ENCODE results near the gene AQP10.
"Not testable (repeated sequence)": the region's sequence is repeated elsewhere in the genome, so short reads cannot be mapped to it uniquely, and the experiment has no call there.

The AQP10 gene

GRCh38 chr1:154351363-154352068 lies 30.6 kb downstream of the AQP10 start:
- no peak for TF ChIP-seq CTCF (IDR thresholded peaks at IDR 0.05; ENCODE audit: insufficient read depth, missing control alignments)
- DNase-seq (ENCODE audit: insufficient read length, low spot score) (no peak), FAIRE-seq (no peak)

DNA sequence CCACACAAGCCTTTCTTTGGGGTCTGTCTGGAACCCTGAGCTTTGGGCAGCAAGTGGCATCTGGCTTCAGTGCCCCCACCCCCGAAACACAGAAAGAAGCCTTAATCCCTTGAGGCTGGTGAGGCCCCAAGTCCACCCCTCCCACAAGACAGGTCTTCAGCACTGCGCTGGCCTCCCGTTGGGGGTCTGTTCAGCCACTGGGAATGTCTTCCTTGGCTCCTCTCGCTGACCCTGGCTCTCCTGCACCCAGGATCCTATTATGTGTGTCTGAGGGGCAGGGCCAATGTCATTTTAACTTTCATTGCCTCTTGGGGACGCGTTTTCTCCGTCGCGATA lies 31.3 kb downstream of the AQP10 start:
- DNase-seq (ENCODE audit: insufficient read length, low spot score) = no peak
- TF ChIP-seq CTCF (IDR thresholded peaks at IDR 0.05; ENCODE audit: insufficient read depth, missing control alignments) = no peak
- no peak for FAIRE-seq

- peak; percentile 15 for TF ChIP-seq CTCF (IDR thresholded peaks at IDR 0.05; ENCODE audit: insufficient read depth, missing control alignments)
- no peak for DNase-seq (ENCODE audit: insufficient read length, low spot score)
- no peak for FAIRE-seq
Observed at GRCh38 chr1:154352581-154353459, 31.9 kb downstream of the AQP10 start.

- FAIRE-seq (no peak), DNase-seq (ENCODE audit: insufficient read length, low spot score) (no peak)
- peak; percentile 26 for TF ChIP-seq CTCF (IDR thresholded peaks at IDR 0.05; ENCODE audit: insufficient read depth, missing control alignments)
Observed at GRCh38 chr1:154353460-154353904, 32.6 kb downstream of the AQP10 start.

DNA sequence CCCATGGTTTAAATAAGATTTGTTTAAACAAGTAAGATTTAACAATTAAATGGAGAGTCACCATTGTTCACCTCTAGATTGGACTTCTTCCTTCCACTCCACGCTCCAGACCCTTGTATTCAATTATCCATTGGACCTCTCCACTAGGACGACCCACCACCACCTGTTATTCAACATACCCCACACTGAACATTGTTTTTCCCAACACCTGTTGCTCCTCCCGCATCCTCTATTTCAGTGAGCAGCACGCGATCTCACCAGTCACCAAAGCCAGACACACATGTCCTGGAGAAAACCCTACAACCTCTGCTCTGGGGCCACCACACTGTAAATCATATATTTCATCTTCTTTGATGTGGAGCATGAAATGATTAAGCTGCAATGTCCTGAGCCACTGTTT lies 33.1 kb downstream of the AQP10 start:
- no peak for DNase-seq (ENCODE audit: insufficient read length, low spot score)
- no peak for TF ChIP-seq CTCF (IDR thresholded peaks at IDR 0.05; ENCODE audit: insufficient read depth, missing control alignments)

DNA sequence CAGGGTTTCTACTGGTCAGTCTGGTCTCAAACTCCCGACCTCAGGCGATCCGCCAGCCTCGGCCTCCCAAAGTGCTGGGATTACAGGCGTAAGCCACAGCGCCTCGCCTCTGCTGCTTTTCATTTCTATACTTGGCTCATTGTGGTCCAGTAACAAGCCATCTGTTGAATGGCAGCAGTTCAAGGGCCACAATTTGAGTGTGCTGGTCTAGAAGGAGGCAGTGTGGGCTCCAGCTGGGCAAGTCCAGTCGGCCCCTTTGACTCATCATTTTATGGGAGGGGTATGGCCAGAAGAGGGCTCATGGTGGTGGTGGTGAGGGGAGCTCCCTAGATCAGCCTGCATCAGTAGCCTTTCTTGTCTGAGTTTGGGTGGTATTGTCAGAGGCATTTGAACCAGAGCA lies 37.6 kb downstream of the AQP10 start:
- FAIRE-seq (no peak), DNase-seq (ENCODE audit: insufficient read length, low spot score) (no peak)
- TF ChIP-seq CTCF (IDR thresholded peaks at IDR 0.05; ENCODE audit: insufficient read depth, missing control alignments) = no peak

More for the DNA sequence above, 33.1 kb downstream of the AQP10 start:
- no peak for FAIRE-seq

GRCh38 chr1:154360288-154360687 lies 39.4 kb downstream of the AQP10 start:
- no peak for FAIRE-seq
- no peak for TF ChIP-seq CTCF (IDR thresholded peaks at IDR 0.05; ENCODE audit: insufficient read depth, missing control alignments)
- DNase-seq (ENCODE audit: insufficient read length, low spot score) = no peak

DNA sequence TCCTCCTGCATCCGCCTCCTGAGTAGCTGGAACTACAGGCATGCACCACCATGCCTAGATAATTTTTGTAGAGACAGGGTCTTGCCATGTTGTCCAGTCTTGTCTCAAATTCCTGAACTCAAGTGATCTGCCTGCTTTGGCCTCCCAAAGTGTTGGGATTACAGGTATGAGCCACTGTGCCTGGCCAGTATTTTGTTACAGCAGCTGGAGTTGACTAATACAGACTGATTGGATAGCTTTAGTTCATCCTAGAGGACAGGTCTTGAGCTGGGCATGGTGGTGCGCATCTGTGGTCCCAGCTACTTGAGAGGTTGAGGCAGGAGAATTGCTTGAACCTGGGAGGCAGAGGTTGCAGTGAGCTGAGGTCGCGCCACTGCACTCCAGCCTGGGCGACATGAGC lies 40.0 kb downstream of the AQP10 start:
- DNase-seq (ENCODE audit: insufficient read length, low spot score); FAIRE-seq: not testable (repeated sequence)

Data from D721Med (cell line).